ENCODE measurements around the gene UNC119. TPM values are rescaled to one million over a fixed set of nuclear protein-coding genes. Genes with fewer than 3 reads are reported as not detected.
"Not testable (repeated sequence)": the region's sequence is repeated elsewhere in the genome, so short reads cannot be mapped to it uniquely, and the experiment has no call there.

The UNC119 gene
- total RNA-seq, 1 donor from 2014 or later: 47.2 TPM

DNA sequence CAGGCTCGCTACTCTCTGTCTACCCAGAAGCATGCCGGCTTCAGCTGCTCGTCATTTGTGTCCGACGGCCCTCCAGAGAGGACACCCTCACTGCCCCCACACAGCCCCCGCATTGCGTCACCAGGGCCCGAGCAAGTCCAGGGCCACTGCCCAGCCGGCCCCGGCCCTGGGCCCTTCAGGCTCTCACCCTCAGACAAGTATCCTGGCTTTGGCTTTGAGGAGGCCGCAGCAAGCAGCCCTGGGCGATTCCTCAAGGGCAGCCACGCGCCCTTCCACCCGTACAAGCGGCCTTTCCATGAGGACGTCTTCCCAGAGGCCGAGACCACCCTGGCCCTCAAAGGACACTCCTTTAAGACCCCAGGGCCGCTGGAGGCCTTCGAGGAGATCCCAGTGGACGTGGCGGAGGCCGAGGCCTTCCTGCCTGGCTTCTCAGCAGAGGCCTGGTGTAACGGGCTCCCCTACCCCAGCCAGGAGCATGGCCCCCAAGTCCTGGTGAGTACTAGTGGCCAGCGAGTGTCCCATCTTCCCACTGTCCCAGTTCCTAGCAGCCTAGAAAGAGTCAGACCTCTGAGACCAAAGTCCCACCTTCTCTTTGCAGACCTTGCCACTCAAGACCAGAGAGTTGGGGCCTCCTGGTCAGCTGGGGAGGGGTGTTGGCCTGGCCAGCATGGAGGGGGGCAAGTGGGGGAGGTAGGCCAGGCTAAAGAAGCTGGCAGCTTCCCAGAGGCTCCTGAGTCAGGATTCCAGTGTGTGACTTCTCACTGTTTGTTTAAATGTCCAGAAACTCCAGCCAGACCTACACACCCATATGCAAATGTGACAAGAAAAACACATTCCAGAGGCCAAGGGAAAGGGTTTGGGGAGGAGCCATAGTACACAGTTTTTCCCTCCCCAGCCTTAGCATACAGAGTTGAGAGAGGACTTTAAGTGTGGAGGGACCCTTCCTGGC, 27.7 kb downstream of the UNC119 start:
- Mint-ChIP-seq H3K4me1 (ENCODE audit: unreplicated experiment) (peaks cover 5% of the 10 kb centered on the region), H3K27me3 (ENCODE audit: unreplicated experiment) (peaks cover 9% of the 10 kb centered on the region), H3K36me3 (ENCODE audit: low read depth, unreplicated experiment) (no peaks in the 10 kb centered on the region), H3K4me3 (ENCODE audit: unreplicated experiment) (no peak overlapping the region), H3K27ac (ENCODE audit: unreplicated experiment) (no peak overlapping the region), H3K9me3 (ENCODE audit: unreplicated experiment) (no peaks in the 10 kb centered on the region)
- no peak for DNase-seq (ENCODE audit: low spot score)
- TF ChIP-seq, protein P1, sequence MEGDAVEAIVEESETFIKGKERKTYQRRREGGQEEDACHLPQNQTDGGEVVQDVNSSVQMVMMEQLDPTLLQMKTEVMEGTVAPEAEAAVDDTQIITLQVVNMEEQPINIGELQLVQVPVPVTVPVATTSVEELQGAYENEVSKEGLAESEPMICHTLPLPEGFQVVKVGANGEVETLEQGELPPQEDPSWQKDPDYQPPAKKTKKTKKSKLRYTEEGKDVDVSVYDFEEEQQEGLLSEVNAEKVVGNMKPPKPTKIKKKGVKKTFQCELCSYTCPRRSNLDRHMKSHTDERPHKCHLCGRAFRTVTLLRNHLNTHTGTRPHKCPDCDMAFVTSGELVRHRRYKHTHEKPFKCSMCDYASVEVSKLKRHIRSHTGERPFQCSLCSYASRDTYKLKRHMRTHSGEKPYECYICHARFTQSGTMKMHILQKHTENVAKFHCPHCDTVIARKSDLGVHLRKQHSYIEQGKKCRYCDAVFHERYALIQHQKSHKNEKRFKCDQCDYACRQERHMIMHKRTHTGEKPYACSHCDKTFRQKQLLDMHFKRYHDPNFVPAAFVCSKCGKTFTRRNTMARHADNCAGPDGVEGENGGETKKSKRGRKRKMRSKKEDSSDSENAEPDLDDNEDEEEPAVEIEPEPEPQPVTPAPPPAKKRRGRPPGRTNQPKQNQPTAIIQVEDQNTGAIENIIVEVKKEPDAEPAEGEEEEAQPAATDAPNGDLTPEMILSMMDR (IDR thresholded peaks at IDR 0.05; ENCODE audit: unreplicated experiment): no peak

DNA sequence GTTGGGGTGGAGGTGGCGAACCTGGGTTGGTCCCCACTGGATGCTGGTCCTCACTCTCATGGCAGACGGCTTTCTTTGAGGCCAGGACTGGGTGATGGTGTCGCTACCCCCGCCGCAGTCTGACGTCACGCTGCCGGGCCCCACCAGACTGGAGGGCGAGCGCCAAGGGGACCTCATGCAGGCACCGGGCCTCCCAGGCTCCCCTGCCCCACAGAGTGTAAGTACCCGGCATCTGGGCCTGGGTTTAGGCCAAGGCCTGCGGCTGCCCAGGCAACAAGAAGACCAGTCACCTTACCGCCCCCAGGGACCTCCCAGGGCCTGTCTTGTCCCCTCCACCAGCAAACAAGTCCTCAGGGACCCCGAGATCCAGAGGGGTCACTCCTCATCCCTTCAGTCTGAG, 28.5 kb downstream of the UNC119 start:
- TF ChIP-seq, protein P1 (IDR thresholded peaks at IDR 0.05; ENCODE audit: unreplicated experiment): no peak
- Mint-ChIP-seq H3K27me3 (ENCODE audit: unreplicated experiment) (peaks cover 8% of the 10 kb centered on the region), H3K9me3 (ENCODE audit: unreplicated experiment) (no peaks in the 10 kb centered on the region), H3K27ac (ENCODE audit: unreplicated experiment) (no peak overlapping the region), H3K4me3 (ENCODE audit: unreplicated experiment) (no peak overlapping the region), H3K36me3 (ENCODE audit: low read depth, unreplicated experiment) (no peaks in the 10 kb centered on the region), H3K4me1 (ENCODE audit: unreplicated experiment) (peaks cover 6% of the 10 kb centered on the region)
- no peak for DNase-seq (ENCODE audit: low spot score)

DNA sequence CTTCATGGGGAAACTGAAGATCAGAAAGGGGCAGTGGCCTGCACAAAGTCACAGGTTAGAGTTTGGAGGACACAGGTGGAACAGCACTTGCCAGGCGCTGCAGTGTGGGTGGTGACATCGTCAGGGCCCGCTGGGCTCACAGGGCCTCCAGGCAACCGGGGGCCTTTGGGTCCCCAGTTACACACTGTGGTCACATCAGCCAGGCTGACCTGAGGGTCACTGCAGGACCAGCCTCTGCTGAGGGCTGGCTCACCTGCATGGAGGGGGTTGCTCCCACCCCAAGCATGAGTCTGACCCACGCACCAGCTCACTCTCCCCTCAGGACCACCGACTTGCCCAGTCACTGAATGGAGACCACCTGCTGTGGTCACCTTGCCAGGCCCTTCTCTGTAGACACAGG, 29.2 kb downstream of the UNC119 start:
- Mint-ChIP-seq H3K27me3 (ENCODE audit: unreplicated experiment) (peaks cover 6% of the 10 kb centered on the region), H3K4me3 (ENCODE audit: unreplicated experiment) (no peak overlapping the region), H3K9me3 (ENCODE audit: unreplicated experiment) (no peaks in the 10 kb centered on the region), H3K4me1 (ENCODE audit: unreplicated experiment) (peaks cover 7% of the 10 kb centered on the region), H3K36me3 (ENCODE audit: low read depth, unreplicated experiment) (no peaks in the 10 kb centered on the region), H3K27ac (ENCODE audit: unreplicated experiment) (no peak overlapping the region)
- TF ChIP-seq, protein P1 (IDR thresholded peaks at IDR 0.05; ENCODE audit: unreplicated experiment): no peak
- no peak for DNase-seq (ENCODE audit: low spot score)

DNA sequence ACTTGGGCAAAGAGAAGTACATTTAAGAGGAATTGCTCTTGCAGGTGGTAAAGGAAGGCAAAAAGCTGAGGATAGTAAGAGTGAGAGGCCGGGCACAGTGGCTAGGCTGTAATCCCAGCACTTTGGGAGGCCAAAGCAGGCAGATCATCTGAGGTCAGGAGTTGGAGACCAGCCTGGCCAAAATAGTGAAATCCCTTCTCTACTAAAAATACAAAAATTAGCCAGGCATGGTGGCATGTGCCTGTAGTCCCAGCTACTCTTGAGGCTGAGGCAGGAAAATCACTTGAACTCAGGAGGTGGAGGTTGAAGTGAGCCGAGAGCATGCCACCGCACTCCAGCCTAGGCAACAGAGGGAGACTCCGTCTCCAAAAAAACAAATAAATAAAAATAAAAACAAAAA, 30.1 kb downstream of the UNC119 start:
- H3K27ac Mint-ChIP-seq (ENCODE audit: unreplicated experiment): peak overlapping the region; percentile 48
- not testable (repeated sequence) for H3K4me3 Mint-ChIP-seq (ENCODE audit: unreplicated experiment); H3K4me1 Mint-ChIP-seq (ENCODE audit: unreplicated experiment); DNase-seq (ENCODE audit: low spot score); H3K36me3 Mint-ChIP-seq (ENCODE audit: low read depth, unreplicated experiment); H3K27me3 Mint-ChIP-seq (ENCODE audit: unreplicated experiment); H3K9me3 Mint-ChIP-seq (ENCODE audit: unreplicated experiment)

DNA sequence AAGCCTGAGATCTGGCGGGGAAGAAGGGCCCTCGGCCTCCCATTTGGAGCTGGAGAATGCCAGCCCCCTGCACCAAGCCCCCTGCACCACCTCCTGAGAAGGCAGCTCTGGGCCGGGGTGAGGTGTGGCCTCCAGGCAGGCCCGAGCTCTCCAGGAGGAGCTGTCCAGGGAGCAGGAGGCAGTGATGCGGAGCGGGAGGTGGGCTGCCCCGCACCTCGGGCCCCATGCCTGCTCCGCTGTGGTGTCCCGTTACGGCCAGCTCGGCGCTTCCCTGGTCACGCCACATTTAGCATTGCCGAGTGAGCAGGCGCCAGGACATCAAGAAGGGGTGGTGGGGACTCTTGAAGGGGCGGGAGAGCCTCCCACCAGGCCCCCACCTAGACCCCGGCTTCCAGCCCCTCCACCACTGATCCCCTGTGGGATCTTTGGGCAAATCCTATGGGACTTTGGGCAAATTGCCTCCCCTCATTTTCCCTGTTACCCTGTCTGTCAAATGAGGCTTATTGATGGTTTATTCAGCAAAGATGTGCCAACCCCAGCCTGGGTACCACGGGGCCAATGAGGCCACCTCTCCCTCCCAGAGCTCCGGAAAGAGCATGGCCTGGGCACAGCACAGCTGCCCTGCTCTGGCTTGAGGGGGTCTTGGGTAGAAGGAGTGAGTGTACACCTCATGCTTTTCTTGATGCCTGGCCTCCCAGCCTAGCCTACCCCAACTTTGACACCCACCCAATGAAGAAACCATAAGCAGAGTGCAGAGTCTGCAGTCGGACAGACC, 30.9 kb downstream of the UNC119 start:
- H3K9me3 Mint-ChIP-seq (ENCODE audit: unreplicated experiment): no peaks in the 10 kb centered on the region
- H3K4me3 Mint-ChIP-seq (ENCODE audit: unreplicated experiment): no peak overlapping the region
- H3K4me1 Mint-ChIP-seq (ENCODE audit: unreplicated experiment): peaks cover 7% of the 10 kb centered on the region
- H3K27me3 Mint-ChIP-seq (ENCODE audit: unreplicated experiment): peaks cover 6% of the 10 kb centered on the region
- no peaks in the 10 kb centered on the region for H3K36me3 Mint-ChIP-seq (ENCODE audit: low read depth, unreplicated experiment)
- H3K27ac Mint-ChIP-seq (ENCODE audit: unreplicated experiment): no peak overlapping the region
- no peak for DNase-seq (ENCODE audit: low spot score)
- TF ChIP-seq, protein P1 (IDR thresholded peaks at IDR 0.05; ENCODE audit: unreplicated experiment): no peak

All from endothelial cell (in vitro differentiated cells).